Peyer's patch (tissue), 4 donors: ENCODE results near the gene ZBTB20. TPM values are rescaled to one million over a fixed set of nuclear protein-coding genes. Genes with fewer than 3 reads are reported as not detected.

Experiments
- DNase-seq, 3 donors: peaks; one replicate each; pipeline ENCODE4 v3.0.0-alpha.2; 2017 to 2019
- H3K27ac ChIP-seq, 4 donors: fragments of 200-600 bp; sonication (generic); one replicate each; pipeline ENCODE4 v1.5.1; 2016 to 2019
- H3K27me3 ChIP-seq, 2 donors: fragments of 200-600 bp; sonication (generic); one replicate each; pipeline ENCODE4 v1.5.1; 2019
- H3K36me3 ChIP-seq, 3 donors: fragments of 200-600 bp; sonication (generic); one replicate each; pipeline ENCODE4 v1.5.1; 2016 to 2019
- H3K4me1 ChIP-seq, 4 donors: fragments of 200-600 bp; sonication (generic); one replicate each; pipeline ENCODE4 v1.5.1; 2016 to 2019
- H3K4me3 ChIP-seq, 4 donors: fragments of 200-600 bp; sonication (generic); 1 replicate in 3 of 4; 2 replicates in 1 of 4; pipeline ENCODE4 v1.5.1; 2016 to 2019; ENCODE audit warnings: mild to moderate bottlenecking in 1 of 4
- H3K9me3 ChIP-seq, 4 donors: fragments of 200-600 bp; sonication (generic); one replicate each; pipeline ENCODE4 v1.5.1; 2016 to 2019; ENCODE audit warnings: mild to moderate bottlenecking in 1 of 4
- POLR2A ChIP-seq, 2 donors: fragments of 450-650 bp; IDR thresholded peaks; one replicate each; pipeline ENCODE4 v1.5.1; 2017; ENCODE audit warnings: antibody characterized with exemption in 2 of 2, mild to moderate bottlenecking in 2 of 2, moderate library complexity in 2 of 2
- total RNA-seq, 4 donors: library from RNA; depleted of rRNA; stranded (reverse); fragments of >200 nt; gene quantifications; one replicate each; pipeline ENCODE4 v1.1.0, GENCODE V29; 2016
- TF ChIP-seq, protein P1 (sequence below), 6 experiments: fragments of 450-650 bp in 4 of 6; fragments of 200-600 bp in 2 of 6; sonication (generic) in 1 of 6; IDR thresholded peaks; one replicate each; pipeline ENCODE4 v1.5.1; 2017 to 2019; ENCODE audit warnings: antibody characterized with exemption in 6 of 6, mild to moderate bottlenecking in 3 of 6, moderate library complexity in 1 of 6

Gene ZBTB20
- total RNA-seq, 4 donors from 2014 or later, result 19.6 to 135 (median 57.2) TPM

DNA sequence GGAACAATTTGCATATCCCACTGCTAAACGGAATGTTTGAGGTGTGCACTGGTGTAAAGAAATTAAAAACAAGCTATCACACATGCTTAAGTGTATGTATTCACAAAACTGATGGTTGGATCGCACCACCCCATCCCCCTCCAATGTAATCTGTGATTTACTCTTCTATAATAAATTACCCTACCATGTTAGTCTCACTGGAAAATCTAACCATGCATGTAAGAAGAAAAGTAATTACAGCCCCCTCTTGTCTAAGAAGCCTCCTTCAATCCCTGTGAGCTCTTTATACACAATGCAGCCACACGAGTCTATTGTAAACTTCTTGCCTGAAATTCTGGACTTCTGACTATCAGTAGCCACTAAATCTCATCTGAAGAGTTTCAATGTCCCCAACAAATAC lies 173.6 kb downstream of the ZBTB20 start:
- H3K9me3 ChIP-seq, result no peaks in the 10 kb centered on the region
- TF ChIP-seq, protein P1, sequence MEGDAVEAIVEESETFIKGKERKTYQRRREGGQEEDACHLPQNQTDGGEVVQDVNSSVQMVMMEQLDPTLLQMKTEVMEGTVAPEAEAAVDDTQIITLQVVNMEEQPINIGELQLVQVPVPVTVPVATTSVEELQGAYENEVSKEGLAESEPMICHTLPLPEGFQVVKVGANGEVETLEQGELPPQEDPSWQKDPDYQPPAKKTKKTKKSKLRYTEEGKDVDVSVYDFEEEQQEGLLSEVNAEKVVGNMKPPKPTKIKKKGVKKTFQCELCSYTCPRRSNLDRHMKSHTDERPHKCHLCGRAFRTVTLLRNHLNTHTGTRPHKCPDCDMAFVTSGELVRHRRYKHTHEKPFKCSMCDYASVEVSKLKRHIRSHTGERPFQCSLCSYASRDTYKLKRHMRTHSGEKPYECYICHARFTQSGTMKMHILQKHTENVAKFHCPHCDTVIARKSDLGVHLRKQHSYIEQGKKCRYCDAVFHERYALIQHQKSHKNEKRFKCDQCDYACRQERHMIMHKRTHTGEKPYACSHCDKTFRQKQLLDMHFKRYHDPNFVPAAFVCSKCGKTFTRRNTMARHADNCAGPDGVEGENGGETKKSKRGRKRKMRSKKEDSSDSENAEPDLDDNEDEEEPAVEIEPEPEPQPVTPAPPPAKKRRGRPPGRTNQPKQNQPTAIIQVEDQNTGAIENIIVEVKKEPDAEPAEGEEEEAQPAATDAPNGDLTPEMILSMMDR (IDR thresholded peaks at IDR 0.05), result no peak
- no peak for TF ChIP-seq POLR2A (IDR thresholded peaks at IDR 0.05)

DNA sequence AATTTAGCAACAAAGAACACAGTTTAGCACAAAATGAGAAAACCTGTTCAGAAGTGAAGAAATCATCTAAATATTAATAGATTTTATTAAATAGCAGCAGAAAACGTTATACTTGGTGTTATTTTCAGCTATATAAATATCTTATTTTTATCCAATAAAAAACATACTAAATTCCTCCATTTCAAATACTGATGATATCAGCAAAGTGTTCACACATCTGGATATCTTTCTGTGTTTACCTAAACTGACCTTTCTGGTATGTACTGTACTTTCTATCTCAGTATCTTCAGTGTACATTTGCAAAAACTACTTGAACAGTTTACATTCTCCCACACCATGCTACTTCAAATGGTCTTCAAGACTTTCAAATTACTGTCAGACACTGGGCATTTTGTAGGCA lies 179.9 kb downstream of the ZBTB20 start:
- H3K4me1 ChIP-seq, result no peaks in the 10 kb centered on the region
- no peaks in the 10 kb centered on the region for H3K9me3 ChIP-seq
- H3K27me3 ChIP-seq, result no peaks in the 10 kb centered on the region
- no peak overlapping the region for H3K27ac ChIP-seq
- no peak for DNase-seq
- H3K36me3 ChIP-seq, result no peaks in the 10 kb centered on the region
- no peak for TF ChIP-seq POLR2A (IDR thresholded peaks at IDR 0.05)
- TF ChIP-seq, protein P1 (IDR thresholded peaks at IDR 0.05), result no peak
- no peak overlapping the region for H3K4me3 ChIP-seq

More for the DNA sequence above, 173.6 kb downstream of the ZBTB20 start:
- H3K27ac ChIP-seq, result no peak overlapping the region
- H3K36me3 ChIP-seq, result no peaks in the 10 kb centered on the region
- no peak overlapping the region for H3K4me3 ChIP-seq
- no peaks in the 10 kb centered on the region for H3K27me3 ChIP-seq
- no peaks in the 10 kb centered on the region for H3K4me1 ChIP-seq
- no peak for DNase-seq

DNA sequence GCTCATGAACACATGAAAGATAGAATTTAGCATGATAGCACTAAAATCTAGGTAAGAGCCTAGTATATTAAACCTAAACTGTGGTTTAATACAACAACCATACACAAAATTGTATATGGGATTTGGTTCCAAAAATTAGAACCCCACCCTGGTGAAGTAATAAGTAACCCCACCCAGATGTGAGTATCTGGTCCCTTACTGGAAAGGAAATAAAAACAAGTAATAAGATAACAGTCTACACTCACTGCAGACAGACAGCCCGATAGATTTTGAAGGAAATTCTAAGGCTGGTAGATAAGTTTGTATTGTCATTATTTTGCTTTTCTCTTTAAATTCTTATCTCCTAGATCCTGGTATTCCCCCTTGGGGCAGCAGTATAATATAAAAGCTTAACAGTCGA lies 184.9 kb downstream of the ZBTB20 start:
- Histone ChIP-seq H3K4me3 (no peak overlapping the region), H3K27ac (no peak overlapping the region), H3K36me3 (no peaks in the 10 kb centered on the region), H3K9me3 (no peaks in the 10 kb centered on the region), H3K4me1 (no peaks in the 10 kb centered on the region), H3K27me3 (no peaks in the 10 kb centered on the region)
- no peak for DNase-seq
- TF ChIP-seq, protein P1 (IDR thresholded peaks at IDR 0.05), result no peak
- no peak for TF ChIP-seq POLR2A (IDR thresholded peaks at IDR 0.05)

DNA sequence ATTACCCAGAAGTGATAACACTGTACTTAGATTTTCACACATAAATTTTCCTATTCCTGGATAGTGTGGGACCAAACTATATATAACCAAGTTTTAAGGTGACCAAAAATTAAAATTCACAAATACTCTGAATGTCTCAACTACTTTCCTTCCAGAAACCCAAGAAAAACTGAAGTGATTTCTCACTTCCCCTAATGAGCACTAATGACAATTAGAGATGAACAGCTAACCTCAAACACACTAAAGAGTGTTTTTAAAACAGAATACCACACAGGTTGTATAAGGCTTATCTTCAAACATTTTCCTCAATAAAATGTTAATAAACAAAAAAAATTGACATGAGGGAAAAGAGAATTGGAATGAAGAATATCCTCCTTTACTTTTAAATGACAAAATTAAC lies 188.2 kb downstream of the ZBTB20 start:
- Histone ChIP-seq H3K36me3 (peaks cover 0 to 7% (median 0%) of the 10 kb centered on the region in 3 donors), H3K4me3 (no peak overlapping the region), H3K4me1 (no peaks in the 10 kb centered on the region), H3K27me3 (no peaks in the 10 kb centered on the region), H3K9me3 (no peaks in the 10 kb centered on the region), H3K27ac (no peak overlapping the region)
- TF ChIP-seq, protein P1 (IDR thresholded peaks at IDR 0.05), result no peak
- TF ChIP-seq POLR2A (IDR thresholded peaks at IDR 0.05), result no peak
- no peak for DNase-seq

DNA sequence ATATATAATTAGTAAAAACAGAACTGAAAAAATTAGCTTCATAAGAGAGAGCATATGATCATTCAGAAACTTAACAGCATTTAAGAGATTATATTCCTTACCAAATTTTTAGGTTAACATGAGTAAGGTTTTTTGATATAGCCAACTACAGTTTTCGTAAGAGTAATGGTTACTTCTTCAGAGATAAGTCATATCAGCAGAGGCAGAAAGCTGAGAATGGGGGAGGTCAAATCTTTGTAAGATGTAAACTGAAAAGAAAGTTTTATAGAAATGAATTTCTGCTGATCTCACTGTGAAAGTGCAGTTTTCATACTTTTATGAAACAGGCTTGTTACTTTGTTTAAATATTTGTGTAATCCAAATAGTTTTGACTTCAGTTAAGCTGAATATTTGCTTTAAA lies 193.3 kb downstream of the ZBTB20 start:
- no peak for DNase-seq
- Histone ChIP-seq H3K9me3 (no peaks in the 10 kb centered on the region), H3K27ac (no peak overlapping the region), H3K4me3 (no peak overlapping the region), H3K27me3 (no peaks in the 10 kb centered on the region), H3K4me1 (no peaks in the 10 kb centered on the region), H3K36me3 (peaks cover 0 to 7% (median 0%) of the 10 kb centered on the region in 3 donors)
- TF ChIP-seq, protein P1 (IDR thresholded peaks at IDR 0.05), result no peak
- no peak for TF ChIP-seq POLR2A (IDR thresholded peaks at IDR 0.05)

DNA sequence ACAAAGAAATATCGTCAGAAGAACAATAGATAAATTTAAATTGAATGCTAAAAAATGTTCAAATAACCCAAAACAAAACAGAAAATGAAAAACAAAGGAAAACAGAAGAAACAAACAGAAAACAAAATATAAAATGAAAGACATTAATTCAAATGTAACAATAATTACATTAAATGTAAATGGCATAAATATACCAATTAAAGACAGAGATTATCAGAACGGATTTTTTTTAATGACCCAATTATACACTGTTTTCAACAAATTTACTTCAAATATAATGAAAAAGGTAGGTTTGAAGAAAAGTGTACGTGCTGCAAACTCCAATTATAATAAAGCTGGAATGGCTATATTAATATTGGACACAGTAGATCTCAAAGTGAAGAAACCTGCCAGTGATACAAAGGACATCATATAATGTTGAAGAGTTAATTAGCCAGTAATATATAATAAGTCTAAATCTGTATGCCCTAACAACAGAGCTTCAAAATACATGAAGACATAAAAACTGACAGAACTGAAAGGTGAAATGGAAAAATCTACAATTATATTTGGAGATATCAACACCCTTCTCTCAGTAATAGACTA lies 193.8 kb downstream of the ZBTB20 start:
- TF ChIP-seq POLR2A (IDR thresholded peaks at IDR 0.05), result no peak
- TF ChIP-seq, protein P1 (IDR thresholded peaks at IDR 0.05), result no peak
- Histone ChIP-seq H3K36me3 (peaks cover 0 to 7% (median 0%) of the 10 kb centered on the region in 3 donors), H3K4me3 (no peak overlapping the region), H3K4me1 (no peaks in the 10 kb centered on the region), H3K9me3 (no peaks in the 10 kb centered on the region), H3K27me3 (no peaks in the 10 kb centered on the region), H3K27ac (no peak overlapping the region)
- no peak for DNase-seq
